Measurements from ENCODE around the gene MEDAG.

- TF ChIP-seq CTCF (IDR thresholded peaks at IDR 0.05; ENCODE audit: low read depth, low read length) (no peak), POLR2A (IDR thresholded peaks at IDR 0.05; ENCODE audit: extremely low read depth, insufficient read length) (no peak), MAX (IDR thresholded peaks at IDR 0.05; ENCODE audit: low read depth, low read length) (no peak)
Measured at GRCh38 chr13:30933354-30933670, 27.2 kb downstream of the MEDAG start.
